SKM-1 treated with dmso at 0.1 percent for 144 hours (cell line): ENCODE data around the gene ELSPBP1.
"Not testable (repeated sequence)": the region's sequence is repeated elsewhere in the genome, so short reads cannot be mapped to it uniquely, and the experiment has no call there.

ENCODE experiments used
- DNase-seq: peaks from one replicate; lab custom pipeline; 2025; ENCODE audit not compliant: unreplicated experiment; lab: John Stamatoyannopoulos, UW

The ELSPBP1 gene

DNA sequence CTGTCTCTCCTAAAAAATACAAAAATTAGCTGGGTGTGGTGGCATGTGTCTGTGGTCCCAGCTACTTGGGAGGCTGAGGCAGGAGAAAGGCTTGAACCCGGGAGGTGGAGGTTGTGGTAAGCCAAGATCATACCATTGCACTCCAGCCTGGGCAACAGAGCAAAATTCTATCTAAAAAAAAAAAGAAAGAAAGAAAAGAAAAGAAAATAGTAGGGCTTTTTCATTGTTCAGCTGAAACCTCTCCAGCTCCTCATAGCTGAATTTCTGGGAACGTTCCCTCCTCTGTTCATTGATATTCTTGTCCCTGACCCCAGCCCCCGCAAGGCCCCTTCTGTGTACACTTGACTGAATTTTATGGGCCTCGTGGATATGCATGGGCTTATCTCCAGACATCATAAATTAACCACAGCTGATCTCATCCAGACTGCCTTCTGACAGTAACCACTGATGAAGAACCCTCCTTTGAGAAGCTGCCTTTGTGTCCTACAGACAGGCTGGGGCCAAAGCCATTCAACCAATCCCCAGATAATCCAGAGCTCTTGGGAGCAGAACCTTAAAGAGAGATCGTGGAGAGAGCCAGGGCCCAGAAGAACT is at the start of gene ELSPBP1:
ELSPBP1 (plus strand) TSS at position 424 of the 594 bp plus-strand sequence. CDS start 14,036 bp downstream, outside the sequence.
- DNase-seq, result no peak

DNA sequence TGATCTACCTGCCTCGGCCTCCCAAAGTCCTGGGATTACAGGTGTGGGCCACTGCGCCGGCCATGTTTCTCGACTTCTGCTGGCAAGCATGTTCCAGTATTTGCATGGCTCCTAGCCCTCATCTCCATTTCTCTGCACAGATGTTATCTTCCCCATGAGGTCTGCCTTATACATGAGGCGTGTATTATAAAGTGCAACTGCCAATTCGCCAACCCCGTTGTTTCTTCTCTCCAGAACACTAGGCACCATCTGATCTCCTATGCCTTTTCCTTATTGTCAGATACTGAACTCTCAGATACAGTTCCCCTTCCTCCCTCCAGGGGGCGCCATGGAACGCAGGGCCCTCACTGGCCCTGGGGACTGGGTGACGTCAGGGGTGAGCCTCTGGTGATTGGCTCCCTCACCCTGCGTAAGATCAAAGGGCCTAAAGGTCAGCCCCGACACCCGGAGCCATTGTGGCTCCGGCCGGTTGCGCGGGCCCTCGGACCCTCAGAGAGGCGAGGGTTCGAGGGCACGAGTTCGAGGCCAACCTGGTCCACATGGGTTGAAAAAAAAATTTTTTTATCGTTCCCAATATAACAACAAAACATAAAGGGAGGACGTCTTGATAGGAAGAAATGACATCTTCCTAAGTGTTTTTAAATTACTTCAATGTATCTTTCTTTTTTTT is 44.4 kb upstream of the ELSPBP1 start:
- DNase-seq, result not testable (repeated sequence)

DNA sequence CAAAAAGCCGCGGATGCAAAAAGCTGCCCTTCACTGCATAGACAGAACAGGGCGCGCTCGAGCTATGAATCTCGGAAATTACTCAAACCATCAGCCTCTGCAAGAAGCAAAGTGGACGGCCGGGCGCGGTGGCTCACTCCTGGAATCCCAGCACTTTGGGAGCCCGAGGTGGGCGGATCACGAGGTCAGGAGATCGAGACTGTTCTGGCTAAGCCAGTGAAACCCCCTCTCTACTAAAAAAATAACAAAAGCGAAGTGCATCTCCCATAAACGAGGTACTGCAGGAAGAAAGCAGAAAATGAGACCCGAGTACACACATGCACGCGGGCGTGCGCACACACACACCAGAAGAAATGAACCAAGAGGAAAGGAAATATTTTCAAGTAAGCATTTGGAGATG is 42.3 kb upstream of the ELSPBP1 start:
- not testable (repeated sequence) for DNase-seq

- not testable (repeated sequence) for DNase-seq
These were observed 38.5 kb upstream of the ELSPBP1 start for GRCh38 chr19:47955936-47956335.

DNA sequence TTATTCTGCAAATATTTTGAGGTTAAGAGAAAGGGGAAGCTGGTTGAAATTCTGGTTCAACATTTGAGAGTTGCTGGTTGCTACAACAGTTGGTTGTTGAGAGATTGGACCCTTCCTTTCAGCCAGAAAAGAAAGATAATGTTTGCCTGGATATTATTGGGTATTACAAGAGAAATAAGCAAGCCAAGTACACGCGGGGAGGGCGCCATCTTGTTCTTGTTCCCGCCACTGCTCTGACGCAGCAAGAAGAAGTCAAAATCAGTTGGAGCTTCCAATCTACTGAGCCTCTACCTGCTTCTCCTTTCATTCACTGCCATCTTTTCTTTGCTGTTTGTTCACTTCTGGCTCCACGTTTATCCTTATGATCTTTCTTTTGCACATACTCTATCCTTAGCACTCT is 20.9 kb upstream of the ELSPBP1 start:
- DNase-seq, result no peak

DNA sequence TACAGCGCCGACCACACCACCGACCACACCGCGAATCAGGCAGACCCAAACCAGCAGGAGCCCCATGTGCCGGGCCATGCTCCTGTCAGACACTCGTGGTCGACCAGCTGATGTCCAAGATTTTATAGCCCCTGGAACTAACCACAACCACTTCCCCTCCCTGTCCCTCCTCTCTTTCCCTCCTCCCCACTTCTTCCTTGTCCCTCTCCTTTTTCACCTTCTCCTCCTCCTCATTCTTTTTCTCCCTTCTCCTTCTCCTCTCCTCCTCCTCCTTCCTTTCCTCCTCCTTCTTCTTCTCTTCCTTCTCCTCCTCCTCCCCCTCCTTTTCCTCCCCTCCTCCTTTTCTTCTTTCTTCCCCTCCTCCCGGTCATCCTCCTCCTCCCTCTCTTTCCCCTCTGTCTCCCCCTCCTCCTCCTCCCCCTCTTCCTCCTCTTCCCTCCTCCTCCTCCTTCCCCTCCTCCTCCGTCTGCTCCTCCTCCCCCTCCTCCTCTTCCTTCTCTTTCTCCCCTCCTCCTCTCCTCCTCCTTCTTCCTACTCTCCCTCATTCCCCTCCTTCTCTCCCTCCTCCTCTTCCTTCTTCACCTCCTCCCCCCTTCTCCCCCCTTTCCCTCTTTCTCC is 3.1 kb upstream of the ELSPBP1 start:
- DNase-seq, result no peak

- DNase-seq, result no peak
These were observed 2.4 kb upstream of the ELSPBP1 start, which contains the start of gene BSPH1 for GRCh38 chr19:47992070-47992469. TSS of gene BSPH1 (minus strand) at chr19:47992170. CDS start at chr19:47992081, 89 bp downstream.

DNA sequence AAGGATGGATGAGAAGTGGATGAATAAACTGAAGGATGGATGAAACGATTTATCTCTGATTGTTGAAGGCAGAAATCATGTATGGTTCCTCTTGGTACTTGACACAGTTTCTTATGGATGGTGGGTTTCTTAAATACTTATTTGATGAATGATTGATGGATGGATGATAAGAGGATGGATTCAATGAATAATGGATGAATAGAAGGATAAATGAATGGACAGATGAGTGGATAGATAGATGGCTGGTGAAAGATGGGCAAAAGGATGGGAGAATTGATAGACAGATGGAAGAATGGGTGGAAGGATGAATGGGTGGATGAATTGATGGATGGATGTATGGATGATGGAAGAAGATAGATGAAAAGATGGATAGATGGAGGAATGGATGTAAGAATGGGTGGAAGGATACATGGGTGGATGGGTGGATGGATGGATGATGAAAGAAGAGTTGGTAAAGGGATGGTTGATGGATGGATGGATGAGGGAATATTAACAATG is 1.8 kb downstream of the ELSPBP1 start:
- DNase-seq, result no peak

DNA sequence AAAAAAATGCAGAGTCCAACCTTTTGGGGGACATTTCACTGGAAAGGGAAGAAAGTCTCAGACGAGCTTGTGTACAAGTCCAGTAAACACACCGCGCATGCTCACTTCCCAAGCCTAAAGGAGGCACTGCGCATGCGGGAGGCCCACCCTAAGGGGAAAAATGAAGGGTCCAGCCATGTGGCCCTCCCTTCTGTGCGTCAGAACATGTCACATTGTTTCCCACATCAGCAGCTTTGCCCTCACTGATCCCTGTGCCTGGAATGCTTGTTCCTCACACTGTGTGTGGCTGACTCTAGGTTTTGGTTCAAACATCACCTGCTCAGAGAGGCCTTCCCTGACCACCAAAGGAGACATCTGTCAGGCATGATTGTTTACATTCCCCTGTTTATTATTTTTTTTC is 4.4 kb downstream of the ELSPBP1 start:
- DNase-seq, result no peak

GRCh38 chr19:48000846-48001245 is 6.4 kb downstream of the ELSPBP1 start:
- no peak for DNase-seq

DNA sequence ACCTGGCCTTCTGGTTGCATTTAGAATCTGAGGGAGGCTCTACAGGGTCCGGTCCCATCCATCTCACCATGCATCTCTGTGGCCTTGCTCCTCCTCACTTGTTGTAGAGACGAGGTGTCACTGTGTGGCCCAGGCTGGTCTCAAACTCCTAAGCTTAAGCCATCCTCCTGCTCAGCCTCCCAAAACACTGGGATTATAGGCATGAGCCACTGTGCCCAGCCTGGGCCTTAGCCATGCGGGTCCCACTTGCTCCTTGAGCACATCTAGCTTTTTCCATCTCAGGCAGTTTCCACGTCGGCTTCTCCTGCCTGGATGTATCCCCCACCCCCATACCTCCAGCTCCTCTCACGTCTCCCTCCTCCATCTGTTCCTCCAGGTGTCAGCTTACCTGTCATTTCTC is 9.8 kb downstream of the ELSPBP1 start:
- no peak for DNase-seq

- DNase-seq, result no peak
These were observed 12.3 kb downstream of the ELSPBP1 start for GRCh38 chr19:48006762-48007161.

- no peak for DNase-seq
These were observed 16.7 kb downstream of the ELSPBP1 start for GRCh38 chr19:48010932-48011758.

DNA sequence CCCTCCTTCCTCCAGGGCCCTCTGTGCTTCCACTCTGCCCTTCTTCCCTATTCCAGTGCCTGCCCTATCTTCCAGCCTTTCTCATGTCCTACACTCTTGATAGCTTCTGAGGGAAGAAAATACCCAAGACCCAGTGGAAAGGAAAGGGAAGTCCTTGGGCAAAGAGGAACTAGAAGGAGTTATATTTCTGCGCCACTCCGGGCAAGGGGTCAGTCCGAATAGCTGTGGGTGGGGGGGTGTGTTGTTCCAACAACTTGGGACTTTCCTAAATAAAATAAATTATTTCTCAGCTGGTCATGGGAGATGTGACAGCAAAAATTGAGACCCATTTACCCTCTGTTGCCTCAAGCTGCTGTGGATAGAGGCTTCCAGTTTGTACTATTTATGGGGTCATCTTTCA is 26.3 kb downstream of the ELSPBP1 start:
- no peak for DNase-seq

DNA sequence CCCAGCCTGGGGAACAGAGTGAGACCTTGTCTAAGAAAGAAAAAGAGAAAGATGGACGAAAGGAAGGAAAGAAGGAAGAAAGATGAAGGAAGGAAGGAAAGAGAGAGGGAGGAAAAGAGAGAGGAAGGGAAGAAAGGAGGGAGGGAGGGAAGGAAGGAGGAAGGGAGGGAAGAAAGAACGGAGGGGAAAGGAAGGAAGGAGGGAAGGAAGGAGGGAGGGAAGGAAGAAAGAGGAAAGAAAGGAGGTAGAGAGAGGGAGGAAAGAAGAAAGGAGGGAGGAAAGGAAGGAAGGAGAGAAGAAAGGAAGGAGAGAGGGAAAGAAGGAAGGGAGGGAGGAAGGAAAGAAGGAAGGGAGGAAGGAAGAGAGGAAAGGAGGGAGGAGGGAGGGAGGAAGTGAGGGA is 28.6 kb downstream of the ELSPBP1 start:
- no peak for DNase-seq

- no peak for DNase-seq
These were observed 29.1 kb downstream of the ELSPBP1 start for GRCh38 chr19:48023518-48023917.

- DNase-seq, result no peak
These were observed 31.0 kb downstream of the ELSPBP1 start for GRCh38 chr19:48025480-48025879.

- DNase-seq, result no peak
These were observed 35.0 kb downstream of the ELSPBP1 start for GRCh38 chr19:48029431-48029830.

- DNase-seq, result no peak
These were observed 35.6 kb downstream of the ELSPBP1 start for GRCh38 chr19:48030073-48030472.

GRCh38 chr19:48033604-48034003 is 39.2 kb downstream of the ELSPBP1 start:
- no peak for DNase-seq

- no peak for DNase-seq
These were observed 42.3 kb downstream of the ELSPBP1 start for GRCh38 chr19:48036765-48037164.
